AG04450 (cell line): ENCODE measurements around the gene MICB. TPM values are rescaled to one million over a fixed set of nuclear protein-coding genes. Genes with fewer than 3 reads are reported as not detected.
A peak's percentile ranks its signal among the peaks of the same experiment; 100 is the strongest.
"Not testable (repeated sequence)": the region's sequence is repeated elsewhere in the genome, so short reads cannot be mapped to it uniquely, and the experiment has no call there.

Source experiments
- CTCF ChIA-PET: fragments of 300-600, 350-600 bp; formaldehyde crosslinking; extraction: SDS; loops from one replicate; lab custom pipeline; 2022; ENCODE audit warnings: antibody characterized with exemption, inconsistent platforms; lab: Charles Lee
- POLR2A ChIA-PET: fragments of 350-600 bp; formaldehyde crosslinking; extraction: SDS; loops from one replicate; lab custom pipeline; 2021; ENCODE audit warnings: antibody characterized with exemption, inconsistent platforms; lab: Yijun Ruan, JAX
- DNase-seq: peaks from one replicate; pipeline ENCODE4 v3.0.0-alpha.2; 2011; ENCODE audit warnings: low read depth, low spot score
- H3K27ac ChIP-seq: one replicate; pipeline ENCODE4 v1.5.1; 2012; ENCODE audit warnings: low read depth, low read length, control low read depth
- H3K27me3 ChIP-seq: one replicate; pipeline ENCODE4 v1.6.0; 2012; ENCODE audit warnings: low read length; ENCODE audit not compliant: control insufficient read depth, insufficient read depth
- H3K4me3 ChIP-seq: 2 replicates; pipeline ENCODE4 v1.5.1; 2011; ENCODE audit warnings: mild to moderate bottlenecking, low read depth, low read length, control low read depth
- H3K9me3 ChIP-seq: 2 replicates; pipeline ENCODE4 v1.5.1; 2012; ENCODE audit warnings: low read length; ENCODE audit not compliant: control insufficient read depth, insufficient read depth
- CTCF ChIP-seq: IDR thresholded peaks from 2 replicates; pipeline ENCODE4 v1.5.1; 2011; ENCODE audit warnings: low read depth, low read length, control low read depth, inconsistent platforms
- polyA plus RNA-seq: library from polyadenylated mRNA; depleted of rRNA; stranded (reverse); fragments of >200 nt; gene quantifications from 2 replicates; pipeline ENCODE4 v1.2.3, GENCODE V29; 2011

MICB gene
- polyA plus RNA-seq, 1 experiment: 17.9 TPM

DNA sequence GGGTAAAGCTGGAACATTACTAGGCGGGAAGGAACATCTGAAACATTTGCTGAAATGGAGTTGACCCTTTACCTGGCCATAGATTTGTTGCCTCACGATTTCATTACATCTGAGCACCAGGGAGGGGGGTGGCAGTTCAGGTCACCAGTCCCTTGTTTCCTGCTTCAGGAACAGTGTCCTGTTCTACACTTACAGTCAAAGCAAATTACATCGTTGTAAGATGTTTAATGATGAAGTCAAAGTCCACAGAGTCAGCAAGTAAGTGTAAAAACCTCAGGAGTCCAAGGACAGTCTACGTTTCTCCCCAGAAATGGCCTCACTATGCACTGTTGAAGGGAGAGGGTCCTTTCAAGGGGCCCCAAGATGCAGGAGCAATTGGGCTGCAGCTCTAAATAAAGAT lies 8.9 kb upstream of the MICB start:
- H3K4me3 ChIP-seq: no peak overlapping the region
- H3K27me3 ChIP-seq: no peaks in the 10 kb centered on the region
- no peaks in the 10 kb centered on the region for H3K9me3 ChIP-seq
- POLR2A ChIA-PET: no interaction called here
- no peak for TF ChIP-seq CTCF
- DNase-seq: no peak
- CTCF ChIA-PET: interaction anchor here (1.2 kb wide), 1 partner anchor 47 kb away, joined by 4 read pairs; no protein-coding TSS in a partner anchor
- no peak overlapping the region for H3K27ac ChIP-seq

GRCh38 chr6:31490115-31490873 lies 7.7 kb upstream of the MICB start:
- no peaks in the 10 kb centered on the region for H3K27me3 ChIP-seq
- ChIA-PET CTCF (no interaction called here), POLR2A (no interaction called here)
- H3K27ac ChIP-seq: no peak overlapping the region
- H3K4me3 ChIP-seq: no peak overlapping the region
- TF ChIP-seq CTCF: no peak
- H3K9me3 ChIP-seq: no peaks in the 10 kb centered on the region
- no peak for DNase-seq

- peak overlapping the region; percentile 71 for H3K4me3 ChIP-seq
- ChIA-PET POLR2A (interaction anchor here (0.7 kb wide), 1 partner anchor 45 kb away, joined by 3 read pairs; no protein-coding TSS in a partner anchor), CTCF (interaction anchor here (0.7 to 3.3 kb wide), 9 partner anchors 9 to 104 kb away, joined by 3 to 17 read pairs (median 5); partner anchors contain the start of genes ATP6V1G2 and DDX39B)
- not testable (repeated sequence) for H3K27me3 ChIP-seq, H3K27ac ChIP-seq, DNase-seq, H3K9me3 ChIP-seq
Measured at GRCh38 chr6:31493550-31493874, 4.4 kb upstream of the MICB start.

DNA sequence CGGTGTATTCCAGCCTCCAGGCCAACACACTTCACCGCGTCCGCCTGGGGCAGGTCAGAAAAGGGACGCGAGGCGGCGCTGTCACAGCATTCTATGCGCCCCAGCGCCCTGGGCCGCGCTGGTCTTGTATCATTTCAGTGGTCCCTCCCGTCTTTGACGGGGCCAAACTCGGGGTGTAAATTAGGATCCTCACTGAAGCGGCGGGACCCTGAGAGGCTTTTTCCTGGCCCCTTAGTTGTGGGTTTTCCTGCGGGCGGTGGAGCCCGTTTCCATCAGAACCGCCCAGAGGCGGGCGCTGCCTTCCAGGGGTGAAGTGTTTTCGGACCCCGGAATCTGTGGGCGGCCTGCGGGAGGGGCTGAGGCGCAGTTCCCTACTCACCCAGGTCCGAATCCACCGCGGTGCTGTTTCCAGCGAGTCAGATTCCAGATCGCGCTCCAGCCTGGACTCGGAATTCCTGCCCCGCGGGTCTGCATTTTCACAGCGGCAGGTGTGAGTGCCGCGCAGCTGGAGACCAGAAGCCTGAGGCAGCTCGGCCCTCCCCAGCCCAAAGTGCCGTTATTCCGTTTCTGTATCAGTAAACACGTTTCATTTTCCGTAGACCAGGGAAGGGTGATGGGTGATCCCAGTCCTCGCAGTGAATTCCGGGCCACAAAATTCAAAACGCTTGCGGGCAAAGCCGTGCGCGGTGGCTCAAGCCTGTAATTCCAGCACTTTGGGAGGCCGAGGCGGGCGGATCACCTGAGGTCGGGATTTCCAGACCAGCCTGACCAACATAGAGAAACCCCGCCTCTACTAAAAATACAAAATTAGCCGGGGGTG lies 3.9 kb upstream of the MICB start:
- Histone ChIP-seq H3K27me3 (no peaks in the 10 kb centered on the region), H3K9me3 (no peaks in the 10 kb centered on the region), H3K27ac (peak overlapping the region; percentile 78), H3K4me3 (peak overlapping the region; percentile 71)
- peak; percentile 87 for TF ChIP-seq CTCF
- POLR2A ChIA-PET: interaction anchor here (0.7 to 1.5 kb wide), 5 partner anchors 23 to 48 kb away, joined by 3 to 12 read pairs (median 3); partner anchors contain the start of gene DDX39B
- CTCF ChIA-PET: interaction anchor here (1.0 to 3.3 kb wide), 6 partner anchors 11 to 104 kb away, joined by 3 to 17 read pairs (median 8); partner anchors contain the start of genes ATP6V1G2 and DDX39B
- no peak for DNase-seq

GRCh38 chr6:31495580-31495979 lies 2.4 kb upstream of the MICB start:
- ChIA-PET POLR2A (interaction anchor here (0.6 to 1.4 kb wide), 5 partner anchors 36 to 1759 kb away, joined by 3 to 12 read pairs (median 4); partner anchors contain the start of gene DDX39B), CTCF (interaction anchor here (1.2 to 3.3 kb wide), 3 partner anchors 46 to 129 kb away, joined by 3 to 17 read pairs (median 10); partner anchors contain the start of gene DDX39B)
- Histone ChIP-seq H3K9me3 (no peaks in the 10 kb centered on the region), H3K4me3 (peak overlapping the region; percentile 71), H3K27ac (peak overlapping the region; percentile 78), H3K27me3 (no peaks in the 10 kb centered on the region)
- no peak for DNase-seq
- TF ChIP-seq CTCF: no peak

DNA sequence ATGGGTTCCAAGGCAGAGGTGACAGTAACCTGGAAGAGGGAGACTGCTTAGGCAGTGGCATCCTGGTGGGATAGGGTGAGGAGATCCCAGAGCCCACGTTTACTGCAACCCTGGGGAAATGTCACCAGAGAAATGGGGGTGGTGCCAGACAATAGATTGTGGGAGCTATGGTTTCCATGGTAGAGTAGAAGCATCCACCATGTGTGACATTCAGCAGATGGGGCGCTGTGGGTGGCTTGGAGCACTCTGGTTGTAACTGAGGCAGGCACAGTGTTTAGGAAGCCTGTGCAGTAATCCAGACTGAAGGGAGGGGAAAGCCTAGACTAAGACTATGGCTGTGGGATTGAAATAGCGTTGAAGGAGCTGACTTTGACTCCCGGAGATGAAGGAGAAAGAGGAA lies 1.1 kb upstream of the MICB start:
- CTCF ChIA-PET: interaction anchor here (1.5 kb wide), 1 partner anchor 101 kb away, joined by 6 read pairs; no protein-coding TSS in a partner anchor
- Histone ChIP-seq H3K27ac (peak overlapping the region; percentile 3), H3K4me3 (peak overlapping the region; percentile 7; the same call in 1 of the 2 replicates)
- not testable (repeated sequence) for H3K27me3 ChIP-seq, H3K9me3 ChIP-seq, DNase-seq
- POLR2A ChIA-PET: interaction anchor here (1.6 kb wide), 2 partner anchors 20 to 45 kb away, joined by 4 to 6 read pairs; partner anchors contain the start of gene DDX39B
